ENCODE data around the gene CSMD2.

Gene CSMD2

DNA sequence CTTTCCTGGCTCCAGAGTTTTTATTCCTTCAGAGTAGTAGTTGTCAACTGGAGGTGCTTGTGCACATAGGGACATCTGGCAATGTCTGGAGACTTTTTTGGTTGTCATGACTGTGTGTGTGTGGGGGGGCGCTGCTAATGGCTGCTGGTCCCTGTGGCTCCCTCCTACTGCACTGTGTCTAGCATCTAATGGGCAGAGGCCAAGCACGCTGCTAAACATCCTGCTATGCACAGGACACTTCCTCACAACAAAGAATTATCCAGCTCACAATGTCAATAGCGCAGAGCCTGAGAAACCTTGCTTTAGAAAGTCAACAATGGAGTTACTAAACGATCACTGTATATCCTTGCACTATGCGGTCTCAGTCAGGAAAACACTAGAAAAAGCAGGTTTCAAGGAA lies 320.9 kb downstream of the CSMD2 start:
- DNase-seq = no peak

GRCh38 chr1:33842348-33842747 lies 322.7 kb downstream of the CSMD2 start:
- DNase-seq = no peak

DNA sequence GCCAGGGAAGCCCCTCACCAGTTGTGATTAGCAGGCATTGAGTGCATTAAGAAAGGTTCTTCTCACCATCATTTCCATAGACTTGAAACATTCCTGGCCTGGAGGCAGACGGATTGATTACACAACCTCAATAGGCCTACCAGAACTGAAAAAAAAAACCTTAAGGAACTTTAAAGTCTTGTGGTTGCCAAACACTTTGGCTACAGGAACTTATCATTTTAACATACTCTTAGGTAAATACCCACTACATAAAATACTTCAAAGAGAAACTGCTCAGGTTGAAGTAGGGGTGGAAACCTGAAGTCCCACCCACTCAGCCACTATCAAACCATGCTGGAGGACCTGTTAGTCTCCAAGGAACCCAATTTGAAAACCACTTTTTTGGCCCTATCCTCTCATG lies 323.5 kb downstream of the CSMD2 start:
- DNase-seq = no peak

- no peak for DNase-seq
Observed at GRCh38 chr1:33837635-33838034, 327.4 kb downstream of the CSMD2 start.

- no peak for DNase-seq
Observed at GRCh38 chr1:33836911-33837310, 328.1 kb downstream of the CSMD2 start.

DNA sequence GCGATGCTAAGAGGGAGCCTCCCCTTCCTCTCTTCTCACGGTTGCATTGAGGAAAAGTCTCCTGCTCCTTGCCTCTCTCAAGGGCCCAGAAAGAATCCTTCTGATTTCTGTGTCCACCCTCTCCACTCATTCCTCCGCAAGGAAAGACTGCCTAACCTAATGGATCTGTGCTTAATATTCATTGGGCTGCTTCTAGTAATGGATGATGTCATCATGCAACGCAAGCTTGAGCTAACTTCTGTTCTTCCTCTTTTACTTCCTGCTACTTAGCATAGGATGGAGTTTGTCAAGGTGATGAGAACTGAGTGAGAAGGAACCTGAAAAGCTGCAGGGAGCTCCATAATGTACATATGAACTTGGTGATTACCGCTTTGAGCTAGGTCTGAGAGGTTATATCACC lies 336.4 kb downstream of the CSMD2 start:
- no peak for DNase-seq

DNA sequence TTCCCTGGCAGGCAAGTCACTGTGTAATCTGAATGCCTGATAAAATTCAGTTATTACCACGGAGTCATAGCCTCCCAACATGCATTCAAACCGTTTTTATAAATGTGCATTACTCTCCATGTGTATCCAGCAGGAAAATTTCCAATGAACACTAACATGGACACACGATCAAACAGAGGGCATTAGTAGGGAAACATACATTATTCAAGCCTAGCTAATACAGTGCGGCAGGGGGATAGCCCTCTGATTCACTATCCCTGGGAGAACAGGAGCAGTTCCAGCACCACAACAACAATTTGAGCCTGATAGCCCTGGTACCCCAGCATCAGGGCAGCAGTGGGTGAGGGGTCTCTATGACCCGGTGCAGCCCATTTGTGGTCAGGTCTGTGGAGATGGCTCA lies 337.0 kb downstream of the CSMD2 start:
- no peak for DNase-seq

DNA sequence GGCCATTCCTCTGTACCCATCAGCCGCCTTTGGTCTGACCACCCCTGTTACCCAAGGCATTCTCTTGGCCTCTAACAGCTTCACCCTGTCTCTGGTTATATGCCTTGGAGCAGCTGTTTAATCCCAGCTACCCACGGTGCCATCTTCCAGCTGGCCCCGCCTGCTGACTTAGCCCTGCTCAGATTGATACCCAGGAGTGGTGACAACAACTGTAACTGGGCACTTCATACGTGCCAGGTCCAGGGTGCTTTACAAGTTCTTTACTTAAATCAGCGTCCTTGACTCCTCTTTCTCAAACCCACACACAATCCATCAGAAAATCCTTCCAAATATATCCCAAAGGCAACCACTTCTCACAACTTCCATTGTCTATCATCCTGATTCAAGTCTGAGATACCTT lies 338.3 kb downstream of the CSMD2 start:
- DNase-seq = no peak

GRCh38 chr1:33826311-33826710 lies 338.7 kb downstream of the CSMD2 start:
- DNase-seq = no peak

- no peak for DNase-seq
Observed at GRCh38 chr1:33825506-33825905, 339.5 kb downstream of the CSMD2 start.

DNA sequence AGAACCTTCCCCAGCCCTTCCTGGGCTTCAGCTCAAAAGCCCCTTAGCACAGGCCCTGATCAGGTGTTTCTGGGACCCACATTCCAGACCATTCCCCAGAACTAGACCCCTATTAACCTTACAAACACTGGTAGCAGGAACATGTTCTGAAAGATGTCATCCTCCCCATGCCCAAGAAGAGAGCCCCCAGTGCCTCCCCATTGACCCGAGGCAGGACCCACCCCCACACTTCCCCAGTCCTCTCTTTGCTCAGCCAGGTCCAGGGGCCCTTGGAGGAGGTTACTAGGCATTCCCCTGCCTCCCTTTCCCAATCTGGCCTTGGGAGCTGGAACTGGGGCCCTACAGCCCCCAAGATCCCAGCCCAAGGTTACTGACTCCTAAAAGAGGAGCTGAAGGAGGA lies 340.1 kb downstream of the CSMD2 start:
- DNase-seq = no peak

- DNase-seq = no peak
Observed at GRCh38 chr1:33824321-33824720, 340.7 kb downstream of the CSMD2 start.

DNA sequence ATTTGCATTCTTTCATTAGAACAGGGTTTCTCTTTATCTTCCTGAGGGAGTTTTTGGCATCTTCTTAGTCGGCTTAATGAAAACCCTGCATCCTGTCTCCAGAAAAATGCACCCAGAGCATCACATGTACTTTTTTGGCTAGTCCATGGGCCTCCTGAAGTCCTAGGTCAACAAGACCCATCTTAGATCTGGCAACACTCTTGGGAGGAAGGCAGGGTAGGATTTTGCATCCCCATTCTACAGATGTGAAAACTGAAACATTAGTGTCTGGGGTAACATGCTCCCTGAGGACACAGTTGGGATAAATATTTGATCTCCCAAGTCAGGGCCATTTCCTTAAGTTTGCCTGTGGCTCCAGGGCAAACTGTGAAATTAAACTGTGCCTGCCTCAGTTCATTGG lies 341.2 kb downstream of the CSMD2 start:
- DNase-seq = no peak

DNA sequence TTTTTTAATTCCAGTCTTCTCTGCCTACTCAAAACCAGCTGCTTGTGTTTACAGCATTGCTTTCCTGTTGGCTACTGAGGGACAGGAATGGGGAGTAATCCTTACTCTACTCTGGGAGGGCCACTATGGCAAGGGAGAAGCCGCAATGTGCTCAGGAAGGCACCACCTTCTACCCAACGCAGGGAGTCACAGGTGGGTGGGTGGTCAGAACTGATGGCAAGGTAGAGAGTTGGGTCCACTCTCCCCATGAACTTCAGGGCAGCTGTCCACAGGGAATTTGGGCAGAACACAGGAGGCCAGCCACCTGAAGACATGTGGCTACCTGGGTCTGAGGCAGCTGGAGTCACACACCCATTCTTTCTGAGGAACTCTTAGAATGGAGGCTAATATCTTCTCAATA lies 341.6 kb downstream of the CSMD2 start:
- no peak for DNase-seq

GRCh38 chr1:33822396-33822795 lies 342.6 kb downstream of the CSMD2 start:
- no peak for DNase-seq

DNA sequence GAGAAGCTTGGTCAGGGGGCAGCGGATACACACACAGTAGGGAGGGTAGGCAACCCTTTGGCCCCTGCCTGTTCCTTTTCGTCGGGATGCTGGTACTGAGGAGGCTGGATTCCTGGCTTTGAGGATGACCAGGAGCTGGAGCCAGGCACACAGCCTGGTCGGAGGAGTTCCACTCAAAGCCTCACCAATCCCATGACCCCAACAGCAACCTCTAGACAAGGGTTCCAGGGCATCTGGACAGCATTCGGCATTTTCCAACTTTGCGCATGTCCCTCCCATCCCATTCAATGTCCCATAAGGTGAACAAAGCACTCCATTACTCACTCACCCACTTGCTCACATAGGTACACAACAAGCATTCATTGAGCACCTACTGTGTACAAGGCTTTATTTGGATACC lies 343.7 kb downstream of the CSMD2 start:
- no peak for DNase-seq

GRCh38 chr1:33820804-33821203 lies 344.2 kb downstream of the CSMD2 start:
- DNase-seq = no peak

DNA sequence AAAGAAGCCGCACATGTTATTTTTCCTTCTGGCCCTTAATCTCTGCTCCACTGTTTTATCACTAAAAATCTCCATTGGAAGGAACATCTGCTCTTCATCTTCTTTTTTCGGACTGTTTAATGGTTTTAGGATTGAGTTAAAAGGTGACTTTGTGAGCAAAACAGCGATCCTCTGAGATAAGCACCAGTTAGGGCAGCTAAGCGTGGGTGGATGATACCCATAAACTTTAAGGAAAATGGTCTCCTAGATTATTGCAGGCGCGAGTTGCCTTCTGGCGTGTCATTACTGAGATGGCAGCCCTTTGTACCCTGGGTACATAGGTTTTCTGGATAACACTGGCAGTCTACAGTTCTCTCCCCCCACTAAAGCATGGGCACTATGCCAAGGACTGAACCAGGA lies 345.1 kb downstream of the CSMD2 start:
- no peak for DNase-seq

DNA sequence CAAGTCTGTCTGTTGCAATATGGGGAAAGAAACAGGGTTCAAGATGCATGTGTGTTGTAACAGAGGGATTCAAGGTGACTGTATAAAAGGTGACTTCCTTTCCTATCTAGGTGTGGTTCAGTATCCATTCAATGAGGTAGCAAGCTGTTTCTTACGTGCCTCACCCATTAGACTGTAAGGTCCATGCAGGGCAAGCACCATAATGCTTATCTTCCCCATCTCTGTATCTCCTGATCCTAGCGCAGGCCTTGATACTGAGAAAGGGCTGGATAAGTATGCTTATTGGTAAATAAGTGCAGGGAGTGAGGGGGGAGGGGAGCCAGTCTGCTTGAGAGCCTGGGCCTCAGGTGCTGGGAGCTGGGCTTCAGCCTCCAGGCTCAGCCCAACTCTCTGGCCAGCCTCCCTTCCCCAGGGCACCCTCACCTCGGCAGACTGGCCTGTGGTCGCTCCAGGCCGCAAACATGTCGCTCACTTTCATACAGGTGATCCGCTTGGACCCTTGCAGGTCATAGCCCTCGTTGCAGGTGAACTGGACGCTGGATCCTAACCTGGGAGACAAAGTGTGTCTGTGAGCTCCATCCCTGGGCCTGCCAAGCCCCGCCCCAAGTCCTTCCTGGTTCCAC lies 345.6 kb downstream of the CSMD2 start:
- DNase-seq = no peak

DNA sequence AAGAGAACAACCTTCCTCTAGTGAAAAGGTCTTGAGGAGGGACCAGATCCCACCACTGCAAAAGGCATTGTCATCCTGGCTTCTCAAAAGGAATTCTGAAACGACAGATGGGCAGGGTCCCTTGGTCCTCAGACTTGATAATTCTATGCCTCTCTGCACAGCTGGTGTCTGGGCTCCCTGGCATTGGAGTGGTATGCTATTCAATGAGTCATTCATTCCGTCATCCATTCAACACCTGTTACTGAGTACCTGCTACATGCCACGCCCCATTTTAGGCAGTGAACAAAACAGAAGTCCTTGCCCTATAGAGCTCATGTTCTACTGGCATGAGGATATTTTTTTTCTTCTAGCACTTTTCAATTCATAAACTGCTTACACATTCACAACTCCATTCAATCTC lies 347.0 kb downstream of the CSMD2 start:
- no peak for DNase-seq

- DNase-seq = no peak
Observed at GRCh38 chr1:33815061-33815460, 350.0 kb downstream of the CSMD2 start.

DNA sequence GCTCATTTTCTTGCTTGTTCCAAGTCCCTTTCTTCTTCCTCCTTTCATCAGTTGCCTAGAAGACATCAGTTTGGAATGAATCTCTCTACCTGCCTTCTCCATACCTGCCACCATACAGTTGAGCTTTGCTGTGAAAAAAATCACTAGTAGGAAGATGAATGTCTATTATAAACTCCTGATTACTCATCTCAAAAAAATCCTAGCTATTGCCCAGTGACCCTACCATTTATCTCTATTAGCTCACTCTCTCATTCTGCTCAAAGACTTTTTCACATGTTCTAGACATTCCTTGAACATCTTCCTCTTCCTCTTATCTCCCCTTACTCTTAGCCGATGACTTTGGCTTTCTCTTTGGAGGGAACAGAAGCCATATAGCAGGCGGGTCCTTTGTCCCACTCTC lies 350.9 kb downstream of the CSMD2 start:
- DNase-seq = no peak

GRCh38 chr1:33810571-33810970 lies 354.5 kb downstream of the CSMD2 start:
- DNase-seq = no peak

GRCh38 chr1:33805988-33806387 lies 359.0 kb downstream of the CSMD2 start:
- no peak for DNase-seq

- DNase-seq = no peak
Observed at GRCh38 chr1:33802268-33802667, 362.8 kb downstream of the CSMD2 start.

- no peak for DNase-seq
Observed at GRCh38 chr1:33797849-33798248, 367.2 kb downstream of the CSMD2 start.
